Smooth muscle cell of the brain vasculature (primary cell): Measurements from ENCODE around the gene GFPT1.
A peak's percentile ranks its signal among the peaks of the same experiment; 100 is the strongest.
"Not testable (repeated sequence)": the region's sequence is repeated elsewhere in the genome, so short reads cannot be mapped to it uniquely, and the experiment has no call there.

Source experiments
- DNase-seq: peaks from one replicate; pipeline ENCODE4 v3.0.0-alpha.2; 2012; ENCODE audit warnings: low read depth, low spot score

Gene GFPT1

GRCh38 chr2:69386789-69387734, at the start of gene GFPT1:
Gene GFPT1 (minus strand): TSS chr2:69387227. CDS start chr2:69387071, 156 bp downstream.
- DNase-seq = peak; percentile 86

GRCh38 chr2:69436596-69436937, 49.5 kb upstream of the GFPT1 start:
- DNase-seq = no peak

GRCh38 chr2:69434753-69435152, 47.7 kb upstream of the GFPT1 start:
- DNase-seq = no peak

- no peak for DNase-seq
These were observed 42.6 kb upstream of the GFPT1 start for GRCh38 chr2:69429491-69430183.

- DNase-seq = no peak
These were observed 42.0 kb upstream of the GFPT1 start for GRCh38 chr2:69428981-69429380.

GRCh38 chr2:69424419-69424818, 37.4 kb upstream of the GFPT1 start:
- DNase-seq = no peak

- DNase-seq = no peak
These were observed 35.2 kb upstream of the GFPT1 start for GRCh38 chr2:69422198-69422597.

GRCh38 chr2:69419111-69419510, 32.1 kb upstream of the GFPT1 start:
- DNase-seq = not testable (repeated sequence)

- no peak for DNase-seq
These were observed 29.1 kb upstream of the GFPT1 start for GRCh38 chr2:69416147-69416546.

GRCh38 chr2:69411120-69411519, 24.1 kb upstream of the GFPT1 start:
- no peak for DNase-seq

- DNase-seq = no peak
These were observed 18.3 kb upstream of the GFPT1 start for GRCh38 chr2:69405306-69405705.

- no peak for DNase-seq
These were observed 13.1 kb upstream of the GFPT1 start for GRCh38 chr2:69400121-69400520.

GRCh38 chr2:69397234-69397633, 10.2 kb upstream of the GFPT1 start:
- no peak for DNase-seq

GRCh38 chr2:69395866-69396265, 8.8 kb upstream of the GFPT1 start:
- DNase-seq = no peak

- DNase-seq = no peak
These were observed 6.9 kb upstream of the GFPT1 start for GRCh38 chr2:69393963-69394362.

GRCh38 chr2:69390471-69390870, 3.4 kb upstream of the GFPT1 start:
- DNase-seq = no peak

- no peak for DNase-seq
These were observed 3.0 kb upstream of the GFPT1 start for GRCh38 chr2:69390001-69390400.

- no peak for DNase-seq
These were observed 2.2 kb upstream of the GFPT1 start for GRCh38 chr2:69389271-69389670.

GRCh38 chr2:69387770-69388481, 899 bp upstream of the GFPT1 start:
- DNase-seq = no peak

- no peak for DNase-seq
These were observed 667 bp downstream of the GFPT1 start for GRCh38 chr2:69386360-69386759.

GRCh38 chr2:69385443-69386151, 1.4 kb downstream of the GFPT1 start:
- no peak for DNase-seq

- no peak for DNase-seq
These were observed 2.4 kb downstream of the GFPT1 start for GRCh38 chr2:69384618-69385081.
